ENCODE measurements around the gene CENPU.
"Not testable (repeated sequence)": the region's sequence is repeated elsewhere in the genome, so short reads cannot be mapped to it uniquely, and the experiment has no call there.

The CENPU gene, protein sequence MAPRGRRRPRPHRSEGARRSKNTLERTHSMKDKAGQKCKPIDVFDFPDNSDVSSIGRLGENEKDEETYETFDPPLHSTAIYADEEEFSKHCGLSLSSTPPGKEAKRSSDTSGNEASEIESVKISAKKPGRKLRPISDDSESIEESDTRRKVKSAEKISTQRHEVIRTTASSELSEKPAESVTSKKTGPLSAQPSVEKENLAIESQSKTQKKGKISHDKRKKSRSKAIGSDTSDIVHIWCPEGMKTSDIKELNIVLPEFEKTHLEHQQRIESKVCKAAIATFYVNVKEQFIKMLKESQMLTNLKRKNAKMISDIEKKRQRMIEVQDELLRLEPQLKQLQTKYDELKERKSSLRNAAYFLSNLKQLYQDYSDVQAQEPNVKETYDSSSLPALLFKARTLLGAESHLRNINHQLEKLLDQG

DNA sequence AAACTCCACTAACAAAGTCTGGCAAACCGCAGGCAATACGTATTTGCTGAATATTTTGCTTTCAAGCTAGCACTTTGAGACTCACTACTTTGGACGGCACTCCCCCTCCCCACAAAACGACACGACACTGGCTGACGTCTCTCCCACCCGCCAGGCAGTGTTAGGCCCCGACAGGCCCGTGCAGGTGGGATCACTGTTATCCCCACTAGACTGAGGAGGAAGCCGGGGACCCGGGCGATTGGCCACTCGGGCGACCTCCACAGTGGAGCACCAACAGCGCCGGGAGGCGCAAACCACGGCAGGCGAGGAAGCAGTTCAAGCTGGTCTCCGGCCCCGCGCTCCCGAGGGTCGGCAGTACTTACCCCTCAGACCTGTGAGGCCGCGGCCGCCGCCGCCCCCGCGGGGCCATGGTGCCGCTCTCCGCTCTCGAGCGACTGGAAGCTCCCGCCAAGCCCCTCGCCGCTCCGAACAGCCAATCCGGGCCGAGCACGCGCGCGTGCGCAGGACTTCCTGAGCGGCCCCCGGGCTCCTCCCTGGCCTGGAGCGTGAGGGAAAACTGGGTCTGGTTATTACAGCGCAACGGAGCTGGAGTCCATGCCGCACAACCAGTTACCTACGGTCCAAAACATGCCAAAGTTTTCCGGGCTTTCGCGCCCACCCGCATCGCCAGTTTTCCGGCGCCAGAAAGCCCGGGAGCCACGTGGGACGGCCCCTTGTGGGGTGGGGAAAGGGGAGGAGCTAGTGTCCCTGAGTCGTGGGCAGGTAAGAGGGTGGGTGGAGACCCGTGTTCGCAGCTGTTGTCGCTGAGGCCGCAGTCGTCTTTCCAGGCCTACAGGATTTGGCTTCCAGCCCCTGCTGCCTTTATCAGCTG lies at the start of gene CENPU:
Gene CENPU (minus strand): TSS at position 443 of the 871 bp plus-strand sequence. CDS start 34 bp downstream, at position 409.
- DNase-seq (ENCODE audit: low read depth in 3 of 3, low spot score in 1 of 3) = peak; percentile 86 to 94 (median 92)

DNA sequence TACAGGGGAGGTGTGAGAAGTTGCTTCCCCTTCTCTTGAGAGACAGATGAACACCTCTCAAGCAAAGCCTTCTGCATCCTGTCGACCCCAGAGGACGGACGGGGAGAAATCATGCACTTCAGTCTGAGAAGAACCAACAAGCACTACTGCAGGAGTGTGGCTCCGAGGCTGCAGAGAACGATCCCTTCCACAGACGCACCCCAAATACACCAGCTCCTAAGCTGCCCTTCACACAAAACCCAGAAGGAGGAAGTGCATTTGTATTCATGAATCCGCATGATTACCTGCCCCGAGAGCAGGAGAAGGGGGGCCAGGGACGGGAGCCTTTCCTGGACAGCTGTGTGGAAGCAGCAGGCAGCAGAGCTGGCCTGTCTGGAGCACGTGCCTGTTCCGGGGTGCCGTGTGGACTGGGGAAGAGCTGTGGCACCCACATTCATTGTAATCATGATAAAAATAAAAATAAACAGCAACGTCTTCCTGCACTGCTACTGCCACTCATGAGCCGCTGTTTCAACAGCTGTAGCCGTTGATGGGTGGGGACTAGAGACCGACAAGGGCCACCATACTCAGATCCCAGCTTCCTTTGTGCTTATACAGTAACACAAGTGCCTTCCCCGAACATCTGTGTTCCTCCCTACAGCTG lies 49.0 kb upstream of the CENPU start:
- no peak for DNase-seq (ENCODE audit: low read depth in 3 of 3, low spot score in 1 of 3)

GRCh38 chr4:184779160-184779559 lies 45.3 kb upstream of the CENPU start:
- not testable (repeated sequence) for DNase-seq (ENCODE audit: low read depth in 3 of 3, low spot score in 1 of 3)

DNA sequence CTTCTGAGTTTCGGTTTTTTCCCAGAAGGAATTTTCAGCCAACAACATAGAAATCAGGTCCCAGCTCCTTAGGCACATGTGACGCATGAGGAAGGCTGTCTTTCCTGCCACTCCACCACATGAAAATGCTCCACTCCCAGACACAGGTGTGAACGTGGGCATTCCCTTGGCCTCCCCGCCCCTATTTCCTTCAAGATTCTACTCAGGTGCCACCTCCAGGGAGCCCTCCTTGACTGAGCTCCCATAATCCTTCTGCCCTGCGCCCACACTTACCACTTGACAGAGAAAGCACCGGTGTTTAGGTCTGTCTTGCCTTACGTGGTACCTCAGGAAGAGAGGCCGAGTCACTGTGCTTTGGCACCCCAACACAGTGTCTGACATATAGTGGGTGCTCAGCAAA lies 44.4 kb upstream of the CENPU start:
- no peak for DNase-seq (ENCODE audit: low read depth in 3 of 3, low spot score in 1 of 3)

- no peak for DNase-seq (ENCODE audit: low read depth in 3 of 3, low spot score in 1 of 3)
These were observed 42.9 kb upstream of the CENPU start for GRCh38 chr4:184776821-184777220.

DNA sequence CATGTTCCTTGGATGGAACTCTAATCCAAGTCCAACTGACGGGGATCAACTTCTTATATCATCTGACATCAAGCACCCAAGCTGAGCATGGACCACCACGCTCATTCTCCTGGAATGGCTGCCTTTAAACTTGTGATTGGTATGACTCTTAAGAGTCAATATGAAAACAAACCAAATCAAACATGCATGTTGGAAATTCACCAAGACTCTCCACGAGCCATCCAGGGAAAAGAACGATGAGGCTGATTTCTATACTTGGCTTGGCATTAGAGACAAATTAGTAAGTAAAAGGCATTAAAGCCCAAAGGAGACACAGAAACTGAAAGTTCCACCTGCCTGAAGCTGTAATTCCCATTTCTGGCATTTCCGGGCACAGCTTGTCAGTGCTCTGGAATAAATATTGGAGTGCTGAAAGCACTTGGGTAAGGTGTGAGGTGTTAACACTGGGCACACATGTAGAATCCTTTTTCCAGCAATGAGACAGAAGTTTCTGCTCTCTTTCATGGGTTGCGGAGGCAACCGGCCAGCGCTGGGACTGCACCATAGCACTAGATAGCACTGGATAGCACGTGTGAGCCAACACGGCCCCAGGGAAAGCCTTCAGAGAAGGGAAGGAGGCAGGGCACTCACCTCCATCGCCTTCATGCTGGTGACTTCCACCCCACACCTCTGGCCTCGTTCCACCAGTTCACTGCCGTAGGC lies 42.1 kb upstream of the CENPU start:
- DNase-seq (ENCODE audit: low read depth in 3 of 3, low spot score in 1 of 3) = no peak

- DNase-seq (ENCODE audit: low read depth in 3 of 3, low spot score in 1 of 3) = no peak
These were observed 40.3 kb upstream of the CENPU start for GRCh38 chr4:184774152-184774551.

- no peak for DNase-seq (ENCODE audit: low read depth in 3 of 3, low spot score in 1 of 3)
These were observed 37.5 kb upstream of the CENPU start for GRCh38 chr4:184771416-184771815.

- DNase-seq (ENCODE audit: low read depth in 3 of 3, low spot score in 1 of 3) = no peak
These were observed 35.4 kb upstream of the CENPU start for GRCh38 chr4:184769141-184769765.

DNA sequence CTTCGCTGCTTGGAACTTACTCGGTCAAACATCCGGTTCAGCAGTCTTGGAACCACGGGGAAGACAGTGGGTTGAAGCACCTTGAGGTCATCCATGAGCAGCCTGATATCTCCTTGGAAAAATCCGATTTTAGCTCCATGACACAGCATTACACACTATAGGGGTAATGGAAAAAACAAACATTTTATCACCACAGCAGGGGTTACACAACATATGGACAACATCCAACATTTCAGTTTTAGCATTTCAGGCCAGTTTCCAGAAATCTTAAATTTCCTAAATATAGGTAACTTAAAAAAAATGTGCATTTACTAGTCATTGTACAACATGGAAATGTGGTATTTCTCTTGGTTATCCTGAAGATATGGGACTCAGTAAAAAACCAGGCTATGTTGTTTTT lies 34.4 kb upstream of the CENPU start:
- no peak for DNase-seq (ENCODE audit: low read depth in 3 of 3, low spot score in 1 of 3)

DNA sequence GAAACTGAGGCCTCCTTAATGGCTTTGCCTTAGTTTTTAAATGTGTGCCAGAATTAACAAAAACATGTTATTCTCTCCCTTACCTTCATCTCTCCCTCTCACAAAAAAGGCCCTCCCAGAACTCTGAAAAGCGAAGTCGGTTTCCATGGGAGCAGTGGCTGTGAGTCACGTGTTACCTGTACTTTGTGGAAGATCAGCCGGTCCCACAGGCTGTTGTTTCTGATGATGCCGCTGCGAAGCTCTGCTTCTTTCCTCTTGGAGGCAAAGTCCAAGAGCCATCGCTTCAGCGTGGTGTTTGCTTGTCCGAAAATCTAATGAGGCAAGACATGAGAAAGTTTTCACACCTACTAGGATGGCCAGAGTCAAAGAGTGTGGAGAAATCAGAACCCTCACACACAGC lies 32.5 kb upstream of the CENPU start:
- DNase-seq (ENCODE audit: low read depth in 3 of 3, low spot score in 1 of 3) = no peak

GRCh38 chr4:184765473-184766340 lies 31.8 kb upstream of the CENPU start:
- DNase-seq (ENCODE audit: low read depth in 3 of 3, low spot score in 1 of 3) = no peak

GRCh38 chr4:184764601-184765000 lies 30.7 kb upstream of the CENPU start:
- no peak for DNase-seq (ENCODE audit: low read depth in 3 of 3, low spot score in 1 of 3)

DNA sequence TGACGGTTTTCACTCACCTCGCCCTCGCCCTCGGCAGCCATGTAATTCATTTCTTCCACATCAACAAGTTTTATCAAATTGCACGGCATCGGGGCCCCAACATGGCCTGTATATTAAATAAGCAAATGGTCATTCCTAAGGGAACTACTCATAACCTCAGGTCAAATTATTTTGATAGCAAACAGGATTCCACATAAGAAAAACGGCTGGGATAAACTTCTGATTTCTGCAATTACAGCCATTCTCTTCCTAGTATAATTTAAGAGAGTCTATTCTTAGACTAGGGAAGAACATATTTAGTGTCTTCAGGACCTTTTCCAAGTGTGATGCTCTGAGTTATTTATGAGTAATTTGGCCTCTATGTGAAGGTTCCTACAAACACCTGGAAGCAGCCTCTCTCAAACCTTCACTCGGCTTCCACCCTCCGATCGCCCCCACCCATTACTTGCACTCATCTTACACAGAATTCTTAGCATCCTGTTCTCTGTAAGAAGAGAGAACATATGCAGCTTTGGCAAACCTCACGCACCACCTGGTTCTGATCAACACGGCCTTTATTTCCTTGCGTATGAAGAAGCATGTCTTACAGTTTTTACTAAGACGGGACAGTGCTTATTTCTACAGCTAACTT lies 29.4 kb upstream of the CENPU start:
- DNase-seq (ENCODE audit: low read depth in 3 of 3, low spot score in 1 of 3) = no peak

DNA sequence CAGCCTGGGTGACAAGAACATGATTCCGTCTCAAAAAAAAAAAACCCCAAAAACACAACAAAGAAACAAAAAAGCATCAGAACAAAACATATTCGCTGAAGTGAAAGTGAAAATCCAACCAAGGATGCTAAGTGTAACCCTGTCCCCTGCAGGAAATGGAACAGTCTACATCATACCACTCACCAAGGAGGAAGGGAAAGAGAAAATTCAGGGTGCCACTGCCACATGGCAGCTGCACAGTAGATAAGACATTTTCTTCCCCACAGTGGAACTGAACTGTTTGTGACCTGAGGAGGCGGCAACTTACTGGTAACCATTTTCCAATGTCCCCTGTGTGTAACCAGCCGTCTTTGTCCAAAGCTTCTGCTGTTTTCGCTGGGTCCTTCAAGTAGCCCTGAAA lies 28.2 kb upstream of the CENPU start:
- DNase-seq (ENCODE audit: low read depth in 3 of 3, low spot score in 1 of 3) = peak in 1 of 3 donors; percentile 11

- no peak for DNase-seq (ENCODE audit: low read depth in 3 of 3, low spot score in 1 of 3)
These were observed 26.8 kb upstream of the CENPU start for GRCh38 chr4:184760681-184761080.

GRCh38 chr4:184757810-184758209 lies 23.9 kb upstream of the CENPU start:
- DNase-seq (ENCODE audit: low read depth in 3 of 3, low spot score in 1 of 3) = no peak

DNA sequence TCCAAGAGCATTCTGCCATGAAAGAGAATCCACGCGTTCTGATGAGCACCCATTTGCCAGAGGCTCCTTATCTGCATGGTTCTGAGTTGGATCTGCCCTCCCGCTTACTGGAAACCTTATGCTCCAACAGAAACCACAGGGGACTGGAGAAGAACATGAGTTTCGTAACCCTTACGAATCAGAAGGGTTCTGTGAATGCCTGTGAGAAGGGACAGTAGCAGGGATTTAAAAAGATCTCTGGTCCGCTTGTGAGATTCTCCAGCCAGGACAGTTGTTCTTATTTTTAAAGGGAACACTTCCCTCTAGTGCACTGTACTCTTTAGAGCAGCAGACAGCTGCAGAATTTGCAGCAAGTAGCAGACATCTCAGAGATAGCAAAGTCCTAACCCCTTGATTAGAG lies 22.5 kb upstream of the CENPU start:
- no peak for DNase-seq (ENCODE audit: low read depth in 3 of 3, low spot score in 1 of 3)

GRCh38 chr4:184755278-184755677 lies 21.4 kb upstream of the CENPU start:
- DNase-seq (ENCODE audit: low read depth in 3 of 3, low spot score in 1 of 3) = no peak
